Prostate gland (tissue), 2 donors: ENCODE results near the gene C1orf50. TPM values are rescaled to one million over a fixed set of nuclear protein-coding genes. Genes with fewer than 3 reads are reported as not detected.

Source experiments
- DNase-seq: peaks from one replicate; pipeline ENCODE4 v3.0.0-alpha.2; 2019; ENCODE audit warnings: low spot score
- H3K27ac ChIP-seq, 2 donors: fragments of 200-600 bp; sonication (generic); 2 replicates each; pipeline ENCODE4 v1.5.1; 2017 to 2019
- H3K27me3 ChIP-seq: fragments of 200-600 bp; sonication (generic); replicated peaks from 2 replicates; pipeline ENCODE4 v1.5.1; 2019; ENCODE audit not compliant: insufficient read depth
- H3K36me3 ChIP-seq, 2 donors: fragments of 200-600 bp; sonication (generic); 1 replicate in 1 of 2; 2 replicates in 1 of 2; pipeline versions ENCODE4 v1.5.1 to v1.8.1; 2017 to 2019
- H3K4me1 ChIP-seq: fragments of 200-600 bp; sonication (generic); replicated peaks from 2 replicates; pipeline ENCODE4 v1.5.1; 2019
- H3K4me3 ChIP-seq, 2 donors: fragments of 200-600 bp; sonication (generic); 2 replicates each; pipeline ENCODE4 v1.5.1; 2017 to 2019
- H3K9me3 ChIP-seq: fragments of 200-600 bp; sonication (generic); 2 replicates; pipeline ENCODE4 v1.5.1; 2017
- POLR2A ChIP-seq: fragments of 450-650 bp; IDR thresholded peaks from one replicate; pipeline ENCODE4 v1.6.1; 2016; ENCODE audit warnings: antibody characterized with exemption, mild to moderate bottlenecking
- POLR2AphosphoS5 ChIP-seq: sonication (generic); formaldehyde crosslinking; IDR thresholded peaks from one replicate; pipeline ENCODE4 v1.6.1; 2017; ENCODE audit warnings: antibody characterized with exemption
- WGBS: methylation state at CpG from one replicate; pipeline ENCODE4 v1.1.5; 2018; 5-methylcytosine and 5-hydroxymethylcytosine counted together
- intact Hi-C: fragments of 100-400 bp; cut with DNase I; formaldehyde crosslinking; loops from one replicate; pipeline ENCODE4 v1.14.2; 2022
- total RNA-seq, 2 donors: library from RNA; depleted of rRNA; stranded (reverse); fragments of >200 nt; gene quantifications; one replicate each; pipeline ENCODE4 v1.1.0, GENCODE V29; 2016
- TF ChIP-seq, protein P1 (sequence below), 4 experiments: fragments of 200-600 bp in 2 of 4; fragments of 450-650 bp in 2 of 4; sonication (generic) in 2 of 4; IDR thresholded peaks; 1 replicate in 3 of 4; 2 replicates in 1 of 4; pipeline ENCODE4 v1.5.1; 2016 to 2019; ENCODE audit warnings: antibody characterized with exemption in 4 of 4, mild to moderate bottlenecking in 2 of 4, moderate library complexity in 2 of 4

The C1orf50 gene
- total RNA-seq, 2 donors from 2014 or later: 3.3 to 3.6 TPM

DNA sequence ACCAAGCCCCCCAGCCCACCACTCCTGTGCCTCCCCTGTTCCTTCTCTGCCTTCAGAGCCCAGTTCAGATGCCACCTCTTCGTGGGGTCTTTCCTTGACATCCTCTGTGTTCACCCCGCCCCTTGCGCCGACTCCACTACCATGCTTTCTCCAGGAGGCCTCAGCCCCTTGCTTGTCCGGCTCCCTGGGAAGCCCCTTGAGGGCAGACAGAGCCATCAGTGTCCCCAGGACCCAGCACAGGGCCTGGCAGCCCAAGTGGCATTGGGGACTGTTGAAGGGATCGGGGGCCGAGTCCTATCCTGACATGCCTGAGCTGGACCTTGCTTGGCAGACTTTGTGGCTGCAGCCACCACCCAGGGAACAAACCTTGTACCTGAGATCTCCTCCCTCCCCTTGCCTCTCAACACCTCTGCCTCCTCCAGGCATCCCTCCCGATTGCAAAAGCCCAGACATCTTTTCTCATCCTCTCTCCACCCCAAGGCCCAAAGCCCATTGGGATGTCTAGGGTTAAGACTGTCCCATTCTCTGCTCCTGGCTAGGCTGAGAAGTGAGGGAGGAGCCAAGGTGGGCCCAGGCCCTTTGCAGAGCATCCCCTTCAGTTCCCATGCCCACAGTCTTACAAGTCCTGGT is 30.4 kb upstream of the C1orf50 start:
- Histone ChIP-seq H3K4me1 (no peaks in the 10 kb centered on the region), H3K9me3 (no peaks in the 10 kb centered on the region), H3K36me3 (no peaks in the 10 kb centered on the region), H3K27me3 (no peaks in the 10 kb centered on the region), H3K27ac (peak overlapping the region in 1 of 2 donors; percentile 1), H3K4me3 (no peak overlapping the region)
- TF ChIP-seq, protein P1, sequence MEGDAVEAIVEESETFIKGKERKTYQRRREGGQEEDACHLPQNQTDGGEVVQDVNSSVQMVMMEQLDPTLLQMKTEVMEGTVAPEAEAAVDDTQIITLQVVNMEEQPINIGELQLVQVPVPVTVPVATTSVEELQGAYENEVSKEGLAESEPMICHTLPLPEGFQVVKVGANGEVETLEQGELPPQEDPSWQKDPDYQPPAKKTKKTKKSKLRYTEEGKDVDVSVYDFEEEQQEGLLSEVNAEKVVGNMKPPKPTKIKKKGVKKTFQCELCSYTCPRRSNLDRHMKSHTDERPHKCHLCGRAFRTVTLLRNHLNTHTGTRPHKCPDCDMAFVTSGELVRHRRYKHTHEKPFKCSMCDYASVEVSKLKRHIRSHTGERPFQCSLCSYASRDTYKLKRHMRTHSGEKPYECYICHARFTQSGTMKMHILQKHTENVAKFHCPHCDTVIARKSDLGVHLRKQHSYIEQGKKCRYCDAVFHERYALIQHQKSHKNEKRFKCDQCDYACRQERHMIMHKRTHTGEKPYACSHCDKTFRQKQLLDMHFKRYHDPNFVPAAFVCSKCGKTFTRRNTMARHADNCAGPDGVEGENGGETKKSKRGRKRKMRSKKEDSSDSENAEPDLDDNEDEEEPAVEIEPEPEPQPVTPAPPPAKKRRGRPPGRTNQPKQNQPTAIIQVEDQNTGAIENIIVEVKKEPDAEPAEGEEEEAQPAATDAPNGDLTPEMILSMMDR (IDR thresholded peaks at IDR 0.05): no peak
- TF ChIP-seq POLR2A (no peak), POLR2AphosphoS5 (no peak)
- DNase-seq: no peak
- WGBS: 96% methylated on average over 8 of the region's 8 CpGs
- intact Hi-C loops: no loop called here

DNA sequence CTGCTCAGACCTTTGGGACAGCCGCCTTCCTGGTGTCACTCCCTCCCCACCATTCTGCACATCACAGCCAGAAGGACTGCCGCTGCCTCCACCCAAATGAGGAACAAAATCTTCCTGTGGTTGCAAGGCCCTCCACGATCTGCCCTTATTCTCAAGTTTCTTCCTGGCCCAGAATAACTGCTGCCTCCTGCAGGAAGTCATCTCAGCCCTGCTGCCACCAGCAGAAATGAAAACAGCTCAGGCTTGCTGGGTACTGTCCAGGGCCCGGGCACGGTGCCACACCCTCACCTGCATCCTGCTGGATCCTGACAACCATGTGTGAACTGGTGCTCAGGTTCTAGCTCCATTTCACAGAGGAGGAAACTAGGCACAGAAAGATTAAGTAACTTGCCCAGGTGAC is 29.8 kb upstream of the C1orf50 start:
- Histone ChIP-seq H3K27me3 (no peaks in the 10 kb centered on the region), H3K36me3 (no peaks in the 10 kb centered on the region), H3K9me3 (no peaks in the 10 kb centered on the region), H3K4me1 (no peaks in the 10 kb centered on the region), H3K27ac (peak overlapping the region in 1 of 2 donors; percentile 1), H3K4me3 (no peak overlapping the region)
- no peak for TF ChIP-seq POLR2A
- peak; percentile 63 for TF ChIP-seq POLR2AphosphoS5
- TF ChIP-seq, protein P1 (IDR thresholded peaks at IDR 0.05): peak in 2 of 4 experiments; percentile 27 to 37
- DNase-seq: peak; percentile 85
- 30% methylated on average over 5 of the region's 5 CpGs for WGBS
- intact Hi-C loops: no loop called here

- Histone ChIP-seq H3K27ac (no peak overlapping the region), H3K36me3 (no peaks in the 10 kb centered on the region), H3K27me3 (no peaks in the 10 kb centered on the region), H3K4me3 (no peak overlapping the region), H3K9me3 (no peaks in the 10 kb centered on the region), H3K4me1 (no peaks in the 10 kb centered on the region)
- TF ChIP-seq, protein P1 (IDR thresholded peaks at IDR 0.05): no peak
- TF ChIP-seq POLR2A (no peak), POLR2AphosphoS5 (no peak)
- WGBS: 92% methylated on average over 18 of the region's 21 CpGs
- no peak for DNase-seq
- intact Hi-C loops: no loop called here
Observed at GRCh38 chr1:42737986-42738677, 28.9 kb upstream of the C1orf50 start.

GRCh38 chr1:42738678-42739226 is 28.3 kb upstream of the C1orf50 start:
- Histone ChIP-seq H3K36me3 (no peaks in the 10 kb centered on the region), H3K9me3 (no peaks in the 10 kb centered on the region), H3K27me3 (no peaks in the 10 kb centered on the region), H3K4me1 (no peaks in the 10 kb centered on the region), H3K27ac (no peak overlapping the region), H3K4me3 (no peak overlapping the region)
- no peak for DNase-seq
- 81% methylated on average over 6 of the region's 8 CpGs for WGBS
- TF ChIP-seq, protein P1 (IDR thresholded peaks at IDR 0.05): no peak
- TF ChIP-seq POLR2A: no peak
- TF ChIP-seq POLR2AphosphoS5: no peak
- intact Hi-C loops: no loop called here
